HG03097 (cell line): ENCODE data around the gene SMKR1.
"Not testable (repeated sequence)": the region's sequence is repeated elsewhere in the genome, so short reads cannot be mapped to it uniquely, and the experiment has no call there.

Experiments used
- ATAC-seq: cut with Tn5 transposase; IDR thresholded peaks from one replicate; pipeline ENCODE4 v1.9.1; 2021; ENCODE audit not compliant: unreplicated experiment, low FRiP score

The SMKR1 gene

DNA sequence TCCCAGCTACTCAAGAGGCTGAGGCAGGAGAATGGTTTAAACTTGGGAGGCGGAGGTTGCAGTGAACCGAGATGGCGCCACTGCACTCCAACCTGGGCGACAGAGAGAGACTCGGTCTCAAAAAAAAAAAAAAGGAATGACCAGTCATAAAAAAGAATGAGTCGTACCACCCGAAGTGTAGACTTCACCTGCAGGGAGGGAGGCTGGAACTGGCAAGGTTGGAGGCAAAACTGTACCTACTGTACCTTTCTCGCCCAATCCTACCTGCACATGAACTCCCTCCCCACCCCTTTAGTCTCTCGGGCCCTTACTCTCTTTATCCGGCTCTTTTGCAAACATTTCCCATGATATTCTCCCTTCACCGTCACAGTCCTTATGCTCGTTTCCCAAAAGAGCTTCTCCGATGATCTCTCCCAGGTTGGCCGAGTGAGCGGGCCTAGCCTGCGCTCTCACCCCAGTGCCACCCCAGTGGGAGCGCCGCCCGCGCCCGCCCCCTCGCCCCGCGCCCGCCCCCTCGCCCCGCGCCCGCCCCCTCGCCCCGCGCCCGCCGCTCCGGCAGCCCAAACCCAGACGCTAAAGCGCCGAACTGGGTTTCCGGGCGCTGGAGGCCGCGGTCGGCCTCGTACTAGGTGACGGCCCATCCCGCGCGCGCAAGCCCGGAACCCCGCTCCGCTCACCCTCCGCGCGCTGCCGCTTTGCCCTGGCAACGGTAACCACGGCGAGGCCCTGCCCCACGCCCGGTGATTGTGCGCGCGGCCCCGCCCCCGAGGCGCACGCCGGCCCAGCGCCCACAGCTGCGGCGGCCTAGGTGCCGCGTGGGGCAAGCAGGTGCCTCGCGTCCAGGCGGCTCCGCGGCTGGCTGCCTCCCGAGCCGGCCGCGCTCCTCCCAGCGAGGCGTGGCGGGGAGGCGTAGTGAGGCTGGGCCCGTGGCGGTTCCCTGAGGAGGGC, at the start of gene SMKR1:
SMKR1 (plus strand) TSS at position 772 of the 948 bp plus-strand sequence. CDS start 294 bp downstream, outside the sequence.
- ATAC-seq = peak; percentile 95

DNA sequence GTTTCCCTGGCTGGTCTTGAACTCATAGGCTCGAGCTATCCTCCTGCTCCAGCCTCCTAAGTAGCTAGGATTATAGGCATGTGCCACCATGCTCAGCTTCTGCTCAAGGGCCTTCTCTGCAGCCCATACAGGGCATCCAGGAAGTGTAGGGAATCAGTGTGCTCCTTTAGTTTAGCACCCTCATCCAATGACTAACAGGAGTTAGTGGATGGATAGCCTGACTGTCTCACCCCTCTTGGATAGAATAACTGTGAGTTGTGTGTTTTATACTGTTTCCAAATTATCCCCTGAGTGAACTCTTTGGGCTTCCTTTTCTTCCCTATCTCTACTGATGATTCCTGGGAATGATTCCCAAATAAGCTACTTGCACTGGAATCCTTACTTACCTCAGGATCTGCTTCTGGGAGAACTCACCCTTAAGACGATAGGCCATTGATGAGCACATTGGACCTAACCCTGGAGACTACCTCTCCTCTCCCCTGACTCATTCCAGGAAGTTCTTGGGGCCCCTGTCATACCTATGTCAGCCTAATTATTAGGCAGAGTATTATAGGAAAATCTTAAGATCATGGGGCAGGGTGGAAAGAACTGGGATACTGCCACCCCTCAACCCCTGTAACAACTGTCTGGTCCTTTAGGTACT, 49.6 kb upstream of the SMKR1 start:
- ATAC-seq = no peak

DNA sequence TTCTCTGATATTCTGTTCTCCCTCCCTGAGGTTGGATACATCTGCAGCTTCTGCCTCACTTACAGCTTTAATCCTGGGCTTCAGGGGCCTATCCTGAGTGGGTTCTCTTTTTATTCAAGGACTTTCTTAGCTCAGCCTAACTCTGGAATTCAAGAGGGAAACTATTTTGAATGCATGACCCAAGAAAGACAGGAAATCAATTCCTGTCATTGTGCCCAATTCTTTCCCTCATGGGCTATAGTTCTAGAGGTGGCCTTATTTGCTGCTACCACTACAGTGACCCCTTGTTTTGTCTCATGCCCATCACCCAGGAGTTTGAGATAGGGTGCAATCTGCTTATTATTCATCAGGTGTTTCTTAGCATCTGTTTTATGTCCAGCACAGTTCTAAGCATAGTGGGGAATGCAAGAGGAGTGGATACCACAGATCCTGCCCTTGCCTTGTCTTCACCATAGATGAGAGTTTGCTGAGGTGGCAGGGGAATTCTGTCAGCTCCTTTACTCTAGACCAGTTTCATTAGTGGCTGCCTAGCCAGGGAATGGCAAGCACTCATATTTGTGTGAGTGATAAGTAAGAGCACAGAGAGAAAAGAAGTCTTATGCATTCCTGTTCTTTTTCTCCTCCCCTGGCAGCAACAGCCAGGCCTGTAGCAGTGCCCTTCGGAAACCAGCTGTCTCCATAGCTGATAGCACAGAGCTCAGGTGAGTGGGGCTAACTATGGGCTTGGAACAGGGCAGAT, 48.7 kb upstream of the SMKR1 start:
- no peak for ATAC-seq

DNA sequence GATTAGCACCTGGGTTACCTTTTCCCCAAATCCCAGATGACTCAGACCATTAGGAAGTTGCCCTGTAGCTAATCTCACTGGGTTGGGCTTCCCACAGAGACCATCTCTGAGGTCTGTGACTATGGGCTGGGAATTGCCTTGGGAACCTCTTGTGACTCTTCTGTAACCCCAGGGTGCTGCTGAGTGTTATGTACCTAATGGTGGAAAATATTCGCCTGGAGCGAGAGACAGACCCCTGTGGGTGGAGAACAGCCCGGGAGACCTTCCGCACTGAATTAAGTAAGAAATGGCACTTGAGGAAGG, 48.1 kb upstream of the SMKR1 start:
- no peak for ATAC-seq

DNA sequence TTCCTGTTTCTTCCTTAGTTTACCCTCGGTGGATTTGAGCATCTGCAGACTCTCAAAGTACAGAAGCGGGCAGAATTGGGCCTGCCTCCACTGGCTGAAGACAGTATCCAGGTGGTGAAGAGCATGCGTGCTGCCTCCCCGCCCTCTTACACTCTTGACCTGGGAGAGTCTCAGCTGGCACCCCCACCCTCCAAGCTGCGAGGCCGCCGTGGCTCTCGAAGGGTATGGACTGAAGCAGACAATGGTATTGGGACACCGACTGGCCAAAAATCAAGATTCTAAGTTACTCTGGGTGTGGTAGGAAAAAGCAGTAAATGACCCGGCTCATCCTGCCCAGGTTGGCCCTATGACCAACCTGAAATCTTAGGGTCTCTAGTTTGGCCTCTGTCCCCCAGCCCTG, 45.9 kb upstream of the SMKR1 start:
- no peak for ATAC-seq

DNA sequence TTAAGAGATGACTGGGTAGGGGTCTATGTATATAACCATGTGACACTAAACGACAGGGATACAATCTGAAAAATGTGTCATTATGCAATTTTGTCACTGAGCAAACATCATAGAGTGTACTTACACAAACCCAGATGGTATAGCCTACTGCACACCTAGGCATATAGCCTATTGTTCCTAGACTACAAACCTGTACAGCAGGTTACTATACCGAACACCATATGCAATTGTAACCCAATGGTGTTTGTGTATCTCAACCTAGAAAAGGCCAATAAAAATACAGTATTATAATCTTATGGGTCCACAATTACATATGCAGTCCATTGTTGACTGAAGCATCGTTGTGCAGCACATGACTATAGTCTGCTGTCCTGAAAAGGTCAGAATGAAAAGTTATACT, 45.2 kb upstream of the SMKR1 start:
- ATAC-seq = no peak

DNA sequence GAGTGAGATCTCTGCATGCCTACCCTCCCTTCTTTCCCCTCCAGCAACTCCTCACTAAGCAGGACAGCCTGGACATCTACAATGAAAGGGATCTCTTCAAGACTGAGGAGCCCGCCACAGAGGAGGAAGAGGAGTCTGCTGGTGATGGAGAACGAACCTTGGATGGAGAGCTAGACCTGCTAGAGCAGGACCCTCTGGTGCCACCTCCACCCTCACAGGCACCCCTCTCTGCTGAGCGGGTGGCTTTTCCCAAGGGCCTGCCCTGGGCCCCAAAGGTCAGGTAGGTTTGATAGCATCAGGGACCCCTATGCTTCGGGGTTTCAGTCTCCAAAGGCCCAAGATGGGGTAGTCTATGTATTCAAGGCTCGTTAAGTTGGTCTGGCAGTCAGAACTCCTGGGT, 44.2 kb upstream of the SMKR1 start:
- ATAC-seq = no peak

DNA sequence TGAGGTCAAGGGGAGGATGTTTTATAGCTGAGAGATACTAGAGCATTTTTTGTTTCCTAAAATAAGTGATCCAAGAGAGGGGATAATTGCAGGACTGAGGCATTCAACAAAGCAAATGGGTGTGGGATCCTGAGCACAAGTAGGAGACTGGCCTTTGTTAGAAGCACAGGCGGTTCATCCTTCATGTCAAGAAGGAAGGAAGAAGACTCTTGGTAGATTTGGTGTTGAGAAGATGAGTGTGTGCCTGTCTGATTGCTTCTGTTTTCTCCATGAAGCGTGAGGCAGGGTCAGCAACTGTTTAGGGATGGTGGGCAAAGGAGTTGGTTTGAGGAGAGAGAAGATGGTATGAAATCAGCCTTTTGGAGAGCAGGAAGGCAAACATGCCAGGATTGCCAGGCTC, 40.5 kb upstream of the SMKR1 start:
- ATAC-seq = no peak

DNA sequence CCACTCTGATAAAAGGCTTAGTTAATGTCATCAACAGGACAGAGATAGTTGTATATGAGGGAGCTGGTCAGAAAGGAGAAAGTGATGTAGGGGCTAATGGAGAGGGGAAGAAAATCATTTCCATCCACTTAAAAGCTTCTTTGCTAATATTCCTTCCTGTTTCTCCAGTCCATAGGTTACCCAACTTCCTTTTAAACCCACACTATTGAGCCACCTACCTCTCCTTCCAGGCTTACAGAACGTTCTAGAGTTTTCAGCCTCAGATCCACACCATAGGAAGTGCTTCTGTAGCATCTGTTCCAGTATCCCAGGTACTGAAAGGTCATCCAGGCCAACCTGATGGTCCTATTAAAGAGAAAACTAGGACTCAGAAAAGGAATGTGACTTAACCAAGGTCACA, 39.9 kb upstream of the SMKR1 start:
- ATAC-seq = no peak

DNA sequence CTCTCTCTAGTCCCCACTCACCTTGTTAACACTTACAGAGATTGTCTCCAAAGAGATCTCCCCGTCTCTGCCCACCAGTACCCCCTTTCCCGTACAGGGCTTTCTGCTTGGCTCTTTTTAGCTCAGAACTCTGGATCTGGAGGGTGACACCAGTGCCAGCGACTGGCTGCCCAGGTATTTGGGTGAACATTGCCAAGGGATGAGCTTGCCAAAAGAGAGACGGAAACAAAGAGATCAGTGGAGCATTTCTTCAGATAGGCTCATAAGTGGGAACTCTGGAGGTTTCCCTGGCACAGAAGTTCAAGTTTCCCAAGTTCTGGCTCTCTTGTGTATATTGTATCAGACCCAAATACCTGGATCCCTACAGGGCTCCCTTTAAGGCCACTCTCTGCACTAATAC, 38.1 kb upstream of the SMKR1 start:
- no peak for ATAC-seq

DNA sequence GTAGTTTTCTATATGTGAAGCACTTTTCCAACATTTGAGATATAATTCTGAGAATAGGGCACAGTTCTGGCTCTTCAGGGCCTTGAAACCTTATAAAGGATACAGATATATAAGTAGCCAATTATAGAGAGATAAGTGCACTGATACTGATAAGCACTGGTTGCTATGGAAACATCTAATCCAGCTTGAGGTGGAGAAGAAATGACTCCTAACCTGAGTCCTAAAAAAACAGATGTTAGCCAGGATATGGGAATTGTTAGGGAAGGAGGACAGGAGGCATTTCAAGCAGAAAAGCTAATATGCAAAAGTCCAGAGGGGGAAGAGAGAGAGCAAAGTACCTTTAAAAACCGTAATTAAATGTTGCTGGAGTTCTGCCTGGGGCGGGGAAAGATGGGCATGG, 37.3 kb upstream of the SMKR1 start:
- no peak for ATAC-seq

DNA sequence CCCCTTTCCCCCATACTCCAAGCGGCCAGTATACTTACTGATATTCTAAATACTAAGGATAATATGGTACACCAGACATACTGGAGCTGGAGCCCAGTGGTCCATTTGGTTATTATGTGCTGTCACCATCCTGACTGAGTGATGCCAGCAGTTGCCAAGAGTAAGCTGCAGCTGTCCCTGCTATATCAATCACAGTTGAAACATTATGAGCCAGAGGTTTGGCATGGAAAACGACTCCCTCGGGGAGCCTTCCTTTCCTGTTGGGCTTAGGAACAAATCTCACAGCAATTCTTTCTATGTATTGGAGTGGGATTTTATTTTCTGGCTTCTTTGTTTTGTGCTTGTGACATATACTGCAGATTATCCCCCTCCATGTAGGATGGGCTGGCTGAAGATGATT, 35.5 kb upstream of the SMKR1 start:
- no peak for ATAC-seq

DNA sequence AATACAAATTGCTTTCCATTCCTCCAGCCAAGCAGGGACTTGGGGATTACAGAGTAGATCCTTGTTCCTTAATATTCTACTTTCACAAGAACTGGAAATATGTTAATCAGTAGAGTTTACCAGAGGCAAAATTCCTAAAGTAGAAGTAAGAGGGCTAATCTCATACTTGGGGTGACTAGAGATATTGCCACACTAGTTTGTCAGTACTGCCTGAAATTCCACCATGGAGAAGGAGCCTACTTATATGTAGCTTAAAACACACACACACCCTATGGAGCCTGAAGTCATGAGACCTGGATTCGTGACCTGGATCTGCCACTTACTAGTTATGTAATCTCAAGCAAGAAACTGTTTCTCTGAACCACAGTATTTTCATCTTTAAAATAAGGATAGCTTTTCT, 34.2 kb upstream of the SMKR1 start:
- ATAC-seq = no peak

DNA sequence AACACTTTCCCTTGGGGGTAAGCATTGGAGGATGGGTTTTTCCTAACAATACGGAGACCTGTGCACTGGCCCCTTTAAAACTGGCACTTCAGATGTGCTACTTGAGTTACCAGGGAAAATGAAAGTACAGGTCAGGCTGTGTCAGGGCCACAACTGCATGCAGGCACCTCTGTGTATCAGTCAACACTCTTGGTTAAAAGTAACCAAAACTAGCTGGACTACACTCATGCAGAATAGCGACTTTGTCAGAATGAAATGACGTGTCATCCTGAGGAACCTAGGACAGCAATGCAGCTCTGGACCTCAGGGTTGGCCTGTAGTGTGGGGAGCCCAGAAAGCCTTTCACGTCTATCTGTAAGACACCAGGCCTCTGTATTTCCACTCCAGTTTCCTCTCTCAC, 33.8 kb upstream of the SMKR1 start:
- no peak for ATAC-seq

DNA sequence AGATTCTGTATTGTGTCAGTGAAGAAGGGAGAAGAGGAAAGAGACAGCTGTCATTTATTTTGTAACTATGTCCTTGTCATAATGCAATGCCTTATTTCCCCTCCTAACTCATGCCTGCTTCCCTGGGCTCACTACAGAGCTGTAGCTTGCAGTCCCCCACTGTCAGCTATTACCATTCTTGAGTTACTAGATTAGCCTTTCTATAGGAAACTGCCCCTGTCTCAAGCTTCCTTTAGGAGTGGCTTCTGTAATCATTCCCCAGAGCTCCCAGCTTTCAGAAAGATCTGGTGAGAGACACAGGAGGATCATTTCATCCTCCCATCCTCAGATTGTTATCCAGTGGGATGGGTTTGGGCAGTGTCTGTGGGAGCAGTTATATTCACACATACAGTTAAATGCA, 32.4 kb upstream of the SMKR1 start:
- no peak for ATAC-seq

DNA sequence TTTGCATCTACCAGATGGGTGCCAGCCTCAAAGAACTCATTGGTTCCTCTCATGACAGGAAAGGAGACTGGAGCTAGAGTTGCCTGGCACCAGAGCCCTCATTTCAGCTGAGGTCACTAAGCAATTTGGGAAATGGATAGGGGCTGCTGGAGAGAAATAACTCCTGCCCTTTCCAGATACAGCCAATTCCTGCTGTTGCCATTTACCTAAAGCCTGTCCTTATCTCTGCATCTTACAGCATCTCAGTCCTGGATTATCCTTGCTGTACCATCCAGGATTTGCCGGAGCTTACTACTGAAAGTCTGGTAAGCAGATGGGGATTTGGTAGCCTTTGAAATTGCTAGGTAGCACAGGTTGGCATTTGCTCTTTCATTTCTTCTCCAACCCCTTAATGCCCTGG, 31.9 kb upstream of the SMKR1 start:
- no peak for ATAC-seq

DNA sequence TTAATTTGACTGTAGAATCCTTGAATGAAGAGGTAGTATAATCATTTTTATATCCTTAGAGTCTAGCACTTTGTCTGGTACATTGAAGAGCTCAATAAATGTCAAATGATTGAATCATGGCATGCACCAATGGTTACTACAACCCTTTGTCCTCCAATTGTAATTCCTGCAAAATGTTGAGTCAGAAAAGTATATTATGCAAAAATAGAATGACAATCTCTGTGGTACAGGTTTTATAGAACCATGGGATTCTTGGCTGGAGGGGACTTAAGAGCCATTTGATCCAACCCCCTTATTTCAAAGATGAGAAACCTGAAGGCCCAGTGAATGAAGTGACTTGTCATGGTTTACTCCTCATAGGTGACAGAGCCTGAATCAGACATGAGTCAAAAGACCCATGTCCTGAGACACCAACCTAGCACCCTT, 30.9 kb upstream of the SMKR1 start:
- ATAC-seq = no peak

DNA sequence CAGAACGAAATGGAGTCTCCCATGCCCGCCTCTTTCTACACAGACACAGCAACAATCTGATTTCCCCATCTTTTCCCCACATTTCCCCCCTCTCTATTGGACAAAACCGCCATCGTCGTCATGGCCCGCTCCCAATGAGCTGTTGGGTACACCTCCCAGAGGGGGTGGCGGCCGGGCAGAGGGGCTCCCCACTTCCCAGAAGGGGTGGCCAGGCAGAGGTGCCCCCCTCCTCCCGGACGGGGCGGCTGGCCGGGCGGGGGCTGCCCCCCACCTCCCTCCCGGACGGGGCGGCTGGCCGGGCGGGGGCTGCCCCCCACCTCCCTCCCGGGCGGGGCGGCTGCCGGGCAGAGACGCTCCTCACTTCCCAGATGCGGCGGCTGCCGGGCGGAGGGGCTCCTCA, 26.4 kb upstream of the SMKR1 start:
- not testable (repeated sequence) for ATAC-seq

DNA sequence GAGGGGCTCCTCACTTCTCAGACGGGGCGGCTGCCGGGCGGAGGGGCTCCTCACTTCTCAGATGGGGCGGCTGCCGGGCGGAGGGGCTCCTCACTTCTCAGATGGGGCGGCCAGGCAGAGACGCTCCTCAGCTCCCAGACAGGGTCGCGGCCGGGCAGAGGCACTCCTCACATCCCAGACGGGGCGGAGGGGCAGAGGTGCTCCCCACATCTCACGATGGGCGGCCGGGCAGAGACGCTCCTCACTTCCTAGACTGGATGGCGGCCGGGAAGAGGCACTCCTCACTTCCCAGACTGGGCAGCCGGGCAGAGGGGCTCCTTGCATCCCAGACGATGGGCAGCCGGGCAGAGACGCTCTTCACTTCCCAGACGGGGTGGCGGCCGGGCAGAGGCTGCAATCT, 25.9 kb upstream of the SMKR1 start:
- not testable (repeated sequence) for ATAC-seq

DNA sequence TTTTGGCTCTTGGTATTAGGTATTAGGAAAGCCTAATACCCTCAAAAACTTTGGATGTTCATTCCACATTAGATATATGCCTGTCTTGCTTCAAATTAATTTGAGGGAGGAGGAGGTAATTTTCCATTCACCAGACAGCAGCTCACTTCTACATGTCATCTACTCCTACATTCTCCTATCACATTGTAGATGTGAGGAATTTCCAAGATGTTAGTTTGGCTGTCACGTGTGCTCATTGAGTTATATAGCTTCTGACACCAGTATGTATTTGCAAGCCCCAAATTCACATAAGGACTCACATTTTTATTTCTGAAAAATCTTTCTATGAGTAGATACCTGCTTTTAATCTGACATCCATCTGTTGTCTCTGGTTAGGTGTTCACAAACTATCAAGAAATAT, 22.5 kb upstream of the SMKR1 start:
- ATAC-seq = no peak

DNA sequence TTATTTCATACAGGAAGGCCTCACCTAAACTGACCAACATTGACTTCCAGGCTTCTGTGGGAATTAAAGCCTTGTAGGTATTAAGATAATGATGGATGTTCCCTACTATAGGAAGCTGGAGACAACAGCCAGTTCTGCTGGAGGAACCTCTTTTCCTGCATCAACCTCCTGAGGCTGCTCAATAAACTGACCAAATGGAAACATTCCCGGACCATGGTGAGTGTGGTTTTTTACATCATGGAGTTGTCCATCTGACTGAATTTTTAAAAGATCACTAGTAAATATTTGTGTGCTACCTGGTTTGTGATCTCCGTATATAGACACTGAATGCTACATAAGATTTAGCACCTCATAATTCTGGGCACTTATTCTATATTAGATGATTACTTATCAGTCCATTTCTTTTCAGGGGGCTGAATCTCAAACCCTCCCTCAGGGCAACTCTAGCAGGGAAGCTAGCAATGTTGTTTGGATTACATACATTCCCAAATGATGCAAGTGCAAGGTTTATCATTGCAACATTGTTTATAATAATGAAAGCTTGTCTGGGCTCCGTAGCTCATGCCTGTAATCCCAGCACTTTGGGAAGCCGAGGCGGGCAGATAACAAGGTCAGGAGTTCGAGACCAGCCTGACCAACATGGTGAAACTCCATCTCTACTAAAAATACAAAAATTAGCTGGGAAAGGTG, 21.5 kb upstream of the SMKR1 start:
- ATAC-seq = no peak
